ENCODE results near the gene TMTC2.

Gene TMTC2

GRCh38 chr12:83074358-83074894 is 387.7 kb downstream of the TMTC2 start:
- TF ChIP-seq CTCF (IDR thresholded peaks at IDR 0.05; ENCODE audit: extremely low read depth, missing control alignments) = no peak
- DNase-seq (ENCODE audit: low spot score) = no peak

- DNase-seq (ENCODE audit: low spot score) = no peak
- no peak for TF ChIP-seq CTCF (IDR thresholded peaks at IDR 0.05; ENCODE audit: extremely low read depth, missing control alignments)
These were observed 388.8 kb downstream of the TMTC2 start for GRCh38 chr12:83075471-83075870.

GRCh38 chr12:83077041-83077440 is 390.3 kb downstream of the TMTC2 start:
- no peak for DNase-seq (ENCODE audit: low spot score)
- TF ChIP-seq CTCF (IDR thresholded peaks at IDR 0.05; ENCODE audit: extremely low read depth, missing control alignments) = no peak

- TF ChIP-seq CTCF (IDR thresholded peaks at IDR 0.05; ENCODE audit: extremely low read depth, missing control alignments) = no peak
- no peak for DNase-seq (ENCODE audit: low spot score)
These were observed 396.1 kb downstream of the TMTC2 start for GRCh38 chr12:83082690-83083276.

- TF ChIP-seq CTCF (IDR thresholded peaks at IDR 0.05; ENCODE audit: extremely low read depth, missing control alignments) = no peak
- DNase-seq (ENCODE audit: low spot score) = no peak
These were observed 396.9 kb downstream of the TMTC2 start for GRCh38 chr12:83083616-83084015.

- TF ChIP-seq CTCF (IDR thresholded peaks at IDR 0.05; ENCODE audit: extremely low read depth, missing control alignments) = no peak
These were observed 398.0 kb downstream of the TMTC2 start for GRCh38 chr12:83084516-83085234.

GRCh38 chr12:83086023-83086422 is 399.3 kb downstream of the TMTC2 start:
- TF ChIP-seq CTCF (IDR thresholded peaks at IDR 0.05; ENCODE audit: extremely low read depth, missing control alignments) = no peak
- DNase-seq (ENCODE audit: low spot score) = no peak

More at GRCh38 chr12:83084516-83085234, 398.0 kb downstream of the TMTC2 start:
- DNase-seq (ENCODE audit: low spot score) = no peak
